RWPE1 (cell line): ENCODE data around the gene NQO1.

Source experiments
- CTCF ChIA-PET: fragments of 350-600 bp; sonication (Branson Sonifier 250); formaldehyde crosslinking; extraction: SDS; loops from one replicate; lab custom pipeline; 2021; lab: Yijun Ruan, JAX
- POLR2A ChIA-PET: fragments of 400-600 bp; formaldehyde crosslinking; extraction: SDS; loops from one replicate; lab custom pipeline; 2020; ENCODE audit warnings: antibody characterized with exemption; ENCODE audit not compliant: low non-redundant PET; lab: Yijun Ruan, JAX
- DNase-seq: peaks from one replicate; pipeline ENCODE4 v3.0.0; 2012; ENCODE audit warnings: low spot score
- H3K27ac ChIP-seq: fragments of 450-650 bp; 2 replicates; pipeline ENCODE4 v1.5.1; 2017
- TF ChIP-seq, protein P1 (sequence below): fragments of 450-650 bp; conservative IDR thresholded peaks from 2 replicates; pipeline ENCODE4 v1.5.1; 2017; ENCODE audit warnings: low read depth, mild to moderate bottlenecking

NQO1 gene

DNA sequence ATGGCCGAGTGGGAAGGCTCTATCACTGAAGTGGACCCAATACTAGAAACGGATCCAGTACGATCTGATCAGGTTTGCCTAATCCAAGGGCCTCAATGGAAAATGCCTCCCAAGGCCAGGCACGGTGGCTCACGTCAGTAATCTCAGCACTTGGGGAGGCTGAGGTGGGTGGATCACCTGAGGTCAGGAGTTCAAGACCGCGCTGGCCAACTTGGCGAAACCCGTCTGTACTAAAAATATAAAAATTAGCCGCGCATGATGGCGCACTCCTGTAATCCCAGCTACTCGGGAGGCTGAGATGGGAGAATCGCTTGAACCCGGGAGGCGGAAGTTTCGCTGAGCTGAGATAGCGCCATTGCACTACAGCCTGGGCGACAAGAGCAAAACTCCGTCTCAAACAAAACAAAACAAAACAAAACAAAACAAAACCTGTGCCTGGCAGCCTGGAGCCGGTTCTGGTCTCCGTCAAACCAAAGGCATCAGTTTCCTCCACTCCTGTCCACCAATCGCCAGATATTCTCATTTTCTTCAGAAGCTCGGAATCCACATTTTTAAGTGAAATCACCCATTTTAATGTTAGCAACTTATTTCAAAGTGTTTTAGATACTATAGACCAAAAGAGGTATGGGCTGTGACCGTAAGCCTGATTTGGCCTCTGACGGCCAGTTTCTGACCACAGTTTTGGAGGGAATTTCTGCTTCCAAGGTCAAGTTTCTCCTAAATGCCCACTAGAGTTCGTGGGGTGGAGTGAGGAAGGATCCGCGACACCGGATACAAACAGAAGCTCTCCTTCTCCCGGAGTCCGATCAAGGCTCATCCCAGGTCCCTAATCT, 664 bp downstream of the NQO1 start:
- TF ChIP-seq, protein P1, sequence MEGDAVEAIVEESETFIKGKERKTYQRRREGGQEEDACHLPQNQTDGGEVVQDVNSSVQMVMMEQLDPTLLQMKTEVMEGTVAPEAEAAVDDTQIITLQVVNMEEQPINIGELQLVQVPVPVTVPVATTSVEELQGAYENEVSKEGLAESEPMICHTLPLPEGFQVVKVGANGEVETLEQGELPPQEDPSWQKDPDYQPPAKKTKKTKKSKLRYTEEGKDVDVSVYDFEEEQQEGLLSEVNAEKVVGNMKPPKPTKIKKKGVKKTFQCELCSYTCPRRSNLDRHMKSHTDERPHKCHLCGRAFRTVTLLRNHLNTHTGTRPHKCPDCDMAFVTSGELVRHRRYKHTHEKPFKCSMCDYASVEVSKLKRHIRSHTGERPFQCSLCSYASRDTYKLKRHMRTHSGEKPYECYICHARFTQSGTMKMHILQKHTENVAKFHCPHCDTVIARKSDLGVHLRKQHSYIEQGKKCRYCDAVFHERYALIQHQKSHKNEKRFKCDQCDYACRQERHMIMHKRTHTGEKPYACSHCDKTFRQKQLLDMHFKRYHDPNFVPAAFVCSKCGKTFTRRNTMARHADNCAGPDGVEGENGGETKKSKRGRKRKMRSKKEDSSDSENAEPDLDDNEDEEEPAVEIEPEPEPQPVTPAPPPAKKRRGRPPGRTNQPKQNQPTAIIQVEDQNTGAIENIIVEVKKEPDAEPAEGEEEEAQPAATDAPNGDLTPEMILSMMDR: no peak
- POLR2A ChIA-PET: interaction anchor here (0.6 to 1.0 kb wide), 2 partner anchors 11 to 157 kb away, joined by 3 read pairs; no protein-coding TSS in a partner anchor
- DNase-seq: no peak
- peak overlapping the region; percentile 98 for H3K27ac ChIP-seq
- CTCF ChIA-PET: interaction anchor here (0.8 to 1.4 kb wide), 2 partner anchors 29 kb away, joined by 3 to 7 read pairs; partner anchors contain the start of gene NOB1

DNA sequence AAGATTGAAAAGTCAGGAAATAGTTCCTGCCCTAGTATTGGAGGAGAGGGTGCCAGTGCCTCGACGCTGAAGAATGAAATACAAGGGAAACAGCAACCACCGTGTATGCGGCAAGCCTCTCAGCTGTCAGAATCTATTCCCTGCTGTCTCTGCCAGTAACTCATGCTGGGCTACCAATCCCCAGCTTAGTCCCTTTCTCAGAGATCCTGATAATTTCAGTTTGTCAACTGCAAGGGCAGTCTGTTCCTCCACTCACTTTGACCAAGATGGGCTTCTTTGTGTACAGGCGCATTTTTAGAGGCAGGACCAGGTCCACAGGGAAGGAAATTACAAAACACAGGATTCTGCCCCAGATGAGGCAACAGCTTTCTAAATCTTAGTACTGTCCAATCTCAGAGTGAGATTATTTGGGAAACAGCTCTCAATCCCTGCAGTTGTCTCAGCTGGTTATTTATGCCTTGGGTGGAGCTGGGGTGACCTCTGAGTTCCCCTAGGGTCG, 1.3 kb downstream of the NQO1 start:
- CTCF ChIA-PET: interaction anchor here (0.6 to 1.4 kb wide), 2 partner anchors 30 to 32 kb away, joined by 4 to 7 read pairs; partner anchors contain the start of gene NOB1
- no peak for DNase-seq
- POLR2A ChIA-PET: interaction anchor here (0.6 to 1.0 kb wide), 3 partner anchors 9 to 19 kb away, joined by 3 read pairs; no protein-coding TSS in a partner anchor
- TF ChIP-seq, protein P1: no peak
- peak overlapping the region; percentile 98 for H3K27ac ChIP-seq

DNA sequence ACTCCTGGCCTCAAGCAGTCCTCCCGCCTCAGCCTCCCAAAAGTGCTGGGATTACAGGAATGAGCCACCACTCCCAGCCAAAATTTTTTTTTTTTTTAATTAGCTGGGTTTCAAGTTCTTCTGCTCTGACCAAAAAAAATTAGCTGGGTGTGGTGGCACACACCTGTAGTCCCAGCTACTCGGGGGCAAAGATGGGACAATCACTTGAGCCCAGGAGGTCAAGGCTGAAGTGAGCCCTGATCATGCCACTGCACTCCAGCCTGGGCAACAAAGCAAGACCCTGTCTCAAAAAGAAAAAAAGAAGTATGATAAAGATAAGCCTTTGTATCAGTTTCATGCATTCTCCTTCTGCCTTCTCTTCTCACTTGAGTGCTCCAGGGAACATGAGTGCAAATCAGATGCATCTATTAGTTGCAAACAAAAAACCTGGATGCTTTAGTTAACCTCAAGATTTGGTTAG, 1.9 kb downstream of the NQO1 start:
- peak overlapping the region; percentile 98 for H3K27ac ChIP-seq
- ChIA-PET POLR2A (interaction anchor here (0.6 to 0.7 kb wide), 2 partner anchors 8 to 18 kb away, joined by 3 read pairs; no protein-coding TSS in a partner anchor), CTCF (interaction anchor here (0.6 to 1.4 kb wide), 2 partner anchors 30 to 33 kb away, joined by 4 to 7 read pairs; partner anchors contain the start of gene NOB1)
- TF ChIP-seq, protein P1: no peak
- DNase-seq: no peak

DNA sequence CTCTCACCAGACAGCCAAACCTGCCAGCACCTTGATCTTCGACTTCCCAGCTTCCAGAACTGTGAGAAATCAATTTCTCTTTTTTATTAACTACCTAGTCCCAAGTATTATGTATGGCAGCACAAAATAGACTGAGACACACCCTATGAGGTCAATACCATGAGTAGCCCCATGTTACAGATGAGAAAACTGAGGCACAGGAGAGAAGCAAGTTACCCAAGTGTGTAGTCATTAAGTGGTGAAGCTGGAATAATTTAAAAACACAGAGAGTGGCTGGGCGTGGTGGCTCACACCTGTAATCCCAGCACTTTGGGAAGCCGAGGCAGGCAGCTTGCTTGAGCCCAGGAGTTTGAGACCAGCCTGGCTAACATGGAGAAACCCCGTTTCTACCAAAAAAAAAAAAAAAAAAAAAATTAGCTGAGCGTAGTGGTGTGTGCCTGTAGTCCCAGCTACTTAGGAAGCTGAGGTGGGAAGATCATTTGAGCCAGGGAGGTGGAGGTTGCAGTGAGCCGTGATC, 4.9 kb downstream of the NQO1 start:
- TF ChIP-seq, protein P1: no peak
- peak overlapping the region; percentile 98 for H3K27ac ChIP-seq
- no peak for DNase-seq
- ChIA-PET POLR2A (no interaction called here), CTCF (interaction anchor here (0.9 kb wide), 1 partner anchor 33 kb away, joined by 4 read pairs; the partner anchor contains the start of gene NOB1)

DNA sequence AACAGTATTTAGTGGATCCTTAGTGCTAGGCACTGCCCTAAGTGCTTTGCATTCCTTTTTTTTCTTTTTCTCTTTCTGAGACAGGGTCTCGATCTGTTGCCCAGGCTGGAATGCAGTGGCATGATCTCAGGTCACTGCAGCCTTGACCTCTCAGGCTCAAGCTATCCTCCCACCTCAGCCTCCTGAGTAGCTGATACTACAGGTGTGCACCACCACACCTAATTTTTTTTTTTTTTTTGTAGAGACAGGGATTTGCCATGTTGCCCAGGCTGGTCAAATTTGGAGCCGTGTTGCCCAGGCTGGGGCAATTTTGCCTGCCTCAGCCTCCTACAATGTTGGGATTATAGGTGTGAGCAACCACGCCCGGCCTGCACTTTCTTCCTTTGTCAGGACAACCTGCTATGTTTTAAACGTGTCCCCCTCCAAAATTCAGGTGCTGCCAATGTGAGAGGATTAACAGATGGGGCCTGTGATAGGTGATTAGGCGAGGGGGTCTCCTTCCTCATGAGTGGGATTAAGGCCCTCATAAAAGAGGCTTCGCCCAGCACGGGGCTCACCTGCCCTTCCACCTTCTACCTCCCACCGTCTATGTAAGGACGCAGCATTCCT, 5.4 kb downstream of the NQO1 start:
- ChIA-PET CTCF (interaction anchor here (0.6 kb wide), 2 partner anchors 49 to 185 kb away, joined by 6 to 7 read pairs; no protein-coding TSS in a partner anchor), POLR2A (no interaction called here)
- no peak for DNase-seq
- peak overlapping the region; percentile 31; the same call in 1 of the 2 replicates for H3K27ac ChIP-seq
- TF ChIP-seq, protein P1: no peak
